GM12875 (cell line): ENCODE measurements around the gene SIT1.
A peak's percentile ranks its signal among the peaks of the same experiment; 100 is the strongest.

Source experiments
- H3K4me3 ChIP-seq: one replicate; pipeline ENCODE4 v1.5.1; 2011; ENCODE audit warnings: low read depth, low read length, control low read depth
- CTCF ChIP-seq: IDR thresholded peaks from 2 replicates; pipeline ENCODE4 v1.5.1; 2011; ENCODE audit warnings: low read depth, mild to moderate bottlenecking, control low read depth, inconsistent platforms, low read length, moderate library complexity, borderline replicate concordance; ENCODE audit not compliant: insufficient read depth

Gene SIT1

GRCh38 chr9:35635730-35636129, 15.0 kb downstream of the SIT1 start:
- TF ChIP-seq CTCF, result no peak
- H3K4me3 ChIP-seq, result no peak overlapping the region

GRCh38 chr9:35629597-35629996, 21.1 kb downstream of the SIT1 start:
- no peak overlapping the region for H3K4me3 ChIP-seq
- TF ChIP-seq CTCF, result no peak

- no peak overlapping the region for H3K4me3 ChIP-seq
- TF ChIP-seq CTCF, result no peak
Measured at GRCh38 chr9:35628389-35628991, 22.2 kb downstream of the SIT1 start.

GRCh38 chr9:35627575-35627974, 23.2 kb downstream of the SIT1 start:
- no peak overlapping the region for H3K4me3 ChIP-seq
- TF ChIP-seq CTCF, result no peak

GRCh38 chr9:35619800-35620158, 31.0 kb downstream of the SIT1 start:
- no peak for TF ChIP-seq CTCF

GRCh38 chr9:35618854-35619799, 31.6 kb downstream of the SIT1 start:
- no peak for TF ChIP-seq CTCF
- peak overlapping the region; percentile 33 for H3K4me3 ChIP-seq

More at GRCh38 chr9:35619800-35620158, 31.0 kb downstream of the SIT1 start:
- H3K4me3 ChIP-seq, result no peak overlapping the region

GRCh38 chr9:35618325-35618727, 32.4 kb downstream of the SIT1 start, which contains the start of gene CD72:
Gene CD72 (minus strand): TSS chr9:35618413. CDS start chr9:35618303, 110 bp downstream.
- peak within 1 kb of the TSS; percentile 62 for H3K4me3 ChIP-seq
- no peak for TF ChIP-seq CTCF
